Activated B cell treated with CpG ODN at 0.5 μM for 24 hours (primary cell): Measurements from ENCODE around the gene ODC1. TPM values are rescaled to one million over a fixed set of nuclear protein-coding genes. Genes with fewer than 3 reads are reported as not detected.

Source experiments
- ATAC-seq: fragments of 200-7000 bp; cut with Tn5 transposase; one replicate; pipeline ENCODE4 v1.10.0; 2021; ENCODE audit warnings: low read depth, mild to moderate bottlenecking, moderate library complexity
- CTCF ChIA-PET: fragments of 350-600 bp; sonication (Branson Sonifier 250); formaldehyde crosslinking; loops from one replicate; lab custom pipeline; 2021; ENCODE audit warnings: antibody characterized with exemption; lab: Charles Lee
- POLR2A ChIA-PET: fragments of 350-600 bp; sonication (Branson Sonifier 250); formaldehyde crosslinking; loops from one replicate; lab custom pipeline; 2021; ENCODE audit warnings: antibody characterized with exemption; lab: Charles Lee
- DNase-seq: peaks from one replicate; pipeline ENCODE4 v3.0.0; 2022
- H3K27ac Mint-ChIP-seq: one replicate; pipeline ENCODE4 v1.8.0; 2020; ENCODE audit warnings: mixed read lengths
- H3K27me3 Mint-ChIP-seq: one replicate; pipeline ENCODE4 v1.8.0; 2021; ENCODE audit warnings: mixed read lengths
- H3K36me3 Mint-ChIP-seq: one replicate; pipeline ENCODE4 v1.8.0; 2021; ENCODE audit warnings: low read depth, mixed read lengths
- H3K4me1 Mint-ChIP-seq: one replicate; pipeline ENCODE4 v1.8.0; 2021; ENCODE audit warnings: mixed read lengths
- H3K4me3 Mint-ChIP-seq: one replicate; pipeline ENCODE4 v1.8.0; 2020; ENCODE audit warnings: mild to moderate bottlenecking, mixed read lengths
- H3K9me3 Mint-ChIP-seq: one replicate; pipeline ENCODE4 v1.8.0; 2020; ENCODE audit warnings: mixed read lengths
- intact Hi-C: fragments of 100-400 bp; cut with micrococcal nuclease; formaldehyde crosslinking; loops from one replicate; pipeline ENCODE4 v1.15.1; 2024
- total RNA-seq: library from RNA; stranded (reverse); gene quantifications from 2 replicates; pipeline ENCODE4 v1.2.3, GENCODE V29; 2022
- TF ChIP-seq, protein P1 (sequence below): fragments of 200-600 bp; IDR thresholded peaks from one replicate; pipeline ENCODE4 v1.8.0; 2022; ENCODE audit warnings: antibody characterized with exemption, mild to moderate bottlenecking

Gene ODC1
- total RNA-seq, 1 donor from 2014 or later = 192 TPM

DNA sequence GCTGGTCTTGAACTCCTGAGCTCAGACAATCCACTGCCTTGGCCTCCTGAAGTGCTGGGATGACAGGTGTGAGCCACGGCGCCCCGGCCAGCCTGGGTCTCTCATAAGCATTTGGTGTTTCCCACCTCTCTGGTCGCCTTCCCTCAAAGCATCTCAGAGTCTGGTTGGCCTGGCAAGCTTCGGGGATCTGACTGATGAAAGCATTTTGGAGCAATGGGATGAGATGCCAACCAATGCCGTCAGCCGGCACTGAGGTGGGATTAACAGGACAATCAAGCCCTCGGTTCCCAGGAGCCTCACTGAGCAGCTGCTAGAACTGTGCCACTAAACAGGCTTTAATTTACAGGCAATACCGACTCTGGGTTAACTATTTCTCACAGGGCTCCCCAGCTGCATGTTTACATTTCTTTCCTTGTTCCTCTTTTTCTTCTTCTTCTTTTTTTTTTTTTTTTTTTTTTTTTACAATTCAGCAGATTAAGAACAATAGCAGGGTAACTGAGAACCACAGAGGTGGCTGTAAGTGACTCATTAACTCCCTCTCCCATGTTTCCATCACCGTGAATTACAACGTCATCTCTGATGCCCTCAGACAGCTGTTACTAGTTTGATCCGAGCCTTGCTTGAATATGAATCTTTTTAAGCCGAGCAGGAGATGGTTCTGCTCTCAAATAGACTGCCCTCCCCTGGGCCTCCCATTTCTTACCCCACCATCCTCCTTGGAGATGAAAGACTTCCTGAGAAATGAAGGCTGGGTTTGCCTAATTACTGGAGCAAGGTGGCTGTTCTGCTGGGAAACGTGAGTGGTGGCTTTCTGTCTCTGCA lies 37.9 kb downstream of the ODC1 start:
- Mint-ChIP-seq H3K27ac (peak overlapping the region; percentile 92), H3K36me3 (peaks cover 3% of the 10 kb centered on the region), H3K4me1 (peaks cover 74% of the 10 kb centered on the region), H3K9me3 (no peaks in the 10 kb centered on the region), H3K27me3 (no peaks in the 10 kb centered on the region), H3K4me3 (peak overlapping the region; percentile 74)
- POLR2A ChIA-PET = interaction anchor here (0.6 to 5.8 kb wide), 25 partner anchors 9 to 842 kb away, joined by 3 to 90 read pairs (median 5); partner anchors contain the start of genes HPCAL1 and ODC1
- TF ChIP-seq, protein P1, sequence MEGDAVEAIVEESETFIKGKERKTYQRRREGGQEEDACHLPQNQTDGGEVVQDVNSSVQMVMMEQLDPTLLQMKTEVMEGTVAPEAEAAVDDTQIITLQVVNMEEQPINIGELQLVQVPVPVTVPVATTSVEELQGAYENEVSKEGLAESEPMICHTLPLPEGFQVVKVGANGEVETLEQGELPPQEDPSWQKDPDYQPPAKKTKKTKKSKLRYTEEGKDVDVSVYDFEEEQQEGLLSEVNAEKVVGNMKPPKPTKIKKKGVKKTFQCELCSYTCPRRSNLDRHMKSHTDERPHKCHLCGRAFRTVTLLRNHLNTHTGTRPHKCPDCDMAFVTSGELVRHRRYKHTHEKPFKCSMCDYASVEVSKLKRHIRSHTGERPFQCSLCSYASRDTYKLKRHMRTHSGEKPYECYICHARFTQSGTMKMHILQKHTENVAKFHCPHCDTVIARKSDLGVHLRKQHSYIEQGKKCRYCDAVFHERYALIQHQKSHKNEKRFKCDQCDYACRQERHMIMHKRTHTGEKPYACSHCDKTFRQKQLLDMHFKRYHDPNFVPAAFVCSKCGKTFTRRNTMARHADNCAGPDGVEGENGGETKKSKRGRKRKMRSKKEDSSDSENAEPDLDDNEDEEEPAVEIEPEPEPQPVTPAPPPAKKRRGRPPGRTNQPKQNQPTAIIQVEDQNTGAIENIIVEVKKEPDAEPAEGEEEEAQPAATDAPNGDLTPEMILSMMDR = no peak
- ATAC-seq (peak; percentile 67), DNase-seq (peak; percentile 47)
- CTCF ChIA-PET = interaction anchor here (1.1 to 6.2 kb wide), 28 partner anchors 11 to 336 kb away, joined by 3 to 100 read pairs (median 6); partner anchors contain the start of genes HPCAL1 and ODC1
- intact Hi-C loops = loop anchor here (1.0 to 2.0 kb wide), 4 partner anchors 35 to 1339 kb away; partner anchors contain the start of genes HPCAL1 and ODC1

- Mint-ChIP-seq H3K4me1 (peaks cover 66% of the 10 kb centered on the region), H3K9me3 (no peaks in the 10 kb centered on the region)
- peak; percentile 77 for ATAC-seq
These were observed 39.2 kb downstream of the ODC1 start for GRCh38 chr2:10408649-10409579.

GRCh38 chr2:10407841-10408648 lies 40.1 kb downstream of the ODC1 start:
- ATAC-seq = peak; percentile 25
- Mint-ChIP-seq H3K4me1 (peaks cover 61% of the 10 kb centered on the region), H3K27me3 (no peaks in the 10 kb centered on the region), H3K4me3 (peak overlapping the region; percentile 73), H3K27ac (peak overlapping the region; percentile 92), H3K36me3 (peaks cover 8% of the 10 kb centered on the region), H3K9me3 (no peaks in the 10 kb centered on the region)
- DNase-seq = no peak
- intact Hi-C loops = no loop called here
- TF ChIP-seq, protein P1 = no peak
- ChIA-PET POLR2A (interaction anchor here (0.5 to 5.8 kb wide), 11 partner anchors 22 to 780 kb away, joined by 3 to 90 read pairs (median 10); partner anchors contain the start of genes HPCAL1 and ODC1), CTCF (interaction anchor here (0.7 to 6.2 kb wide), 24 partner anchors 11 to 334 kb away, joined by 3 to 100 read pairs (median 7); partner anchors contain the start of gene HPCAL1)

More at GRCh38 chr2:10408649-10409579, 39.2 kb downstream of the ODC1 start:
- peak; percentile 70 for DNase-seq
- peak overlapping the region; percentile 73 for H3K4me3 Mint-ChIP-seq
- H3K27ac Mint-ChIP-seq = peak overlapping the region; percentile 92
- ChIA-PET CTCF (interaction anchor here (0.6 to 6.2 kb wide), 45 partner anchors 8 to 334 kb away, joined by 3 to 100 read pairs (median 5); partner anchors contain the start of genes HPCAL1 and ODC1), POLR2A (interaction anchor here (0.5 to 5.8 kb wide), 18 partner anchors 10 to 779 kb away, joined by 3 to 90 read pairs (median 6); partner anchors contain the start of genes HPCAL1 and ODC1)
- H3K36me3 Mint-ChIP-seq = peaks cover 7% of the 10 kb centered on the region
- no peaks in the 10 kb centered on the region for H3K27me3 Mint-ChIP-seq
- TF ChIP-seq, protein P1 = peak; percentile 51
- intact Hi-C loops = loop anchor here (1.0 kb wide), 8 partner anchors 26 to 337 kb away; no protein-coding TSS in a partner anchor

GRCh38 chr2:10407432-10407831 lies 40.7 kb downstream of the ODC1 start:
- ChIA-PET CTCF (interaction anchor here (0.8 to 6.2 kb wide), 12 partner anchors 24 to 333 kb away, joined by 3 to 100 read pairs (median 40); partner anchors contain the start of gene HPCAL1), POLR2A (interaction anchor here (0.6 to 5.8 kb wide), 9 partner anchors 9 to 363 kb away, joined by 3 to 90 read pairs (median 10); partner anchors contain the start of genes HPCAL1 and ODC1)
- Mint-ChIP-seq H3K9me3 (no peaks in the 10 kb centered on the region), H3K4me1 (peaks cover 56% of the 10 kb centered on the region), H3K36me3 (peaks cover 8% of the 10 kb centered on the region), H3K4me3 (peak overlapping the region; percentile 73), H3K27me3 (no peaks in the 10 kb centered on the region), H3K27ac (peak overlapping the region; percentile 92)
- intact Hi-C loops = no loop called here
- TF ChIP-seq, protein P1 = no peak
- DNase-seq = no peak
- ATAC-seq = no peak
